Endothelial cell (in vitro differentiated cells): ENCODE results near the gene RPS3. TPM values are rescaled to one million over a fixed set of nuclear protein-coding genes. Genes with fewer than 3 reads are reported as not detected.

ENCODE experiments used
- DNase-seq: peaks from one replicate; pipeline ENCODE4 v3.0.0; 2021; ENCODE audit warnings: low spot score
- H3K27ac Mint-ChIP-seq: one replicate; pipeline ENCODE4 v1.8.0; 2021; ENCODE audit warnings: mixed read lengths, inconsistent platforms; ENCODE audit not compliant: unreplicated experiment
- H3K27me3 Mint-ChIP-seq: one replicate; pipeline ENCODE4 v1.8.0; 2021; ENCODE audit warnings: mild to moderate bottlenecking, moderate library complexity, mixed read lengths, inconsistent platforms; ENCODE audit not compliant: unreplicated experiment
- H3K36me3 Mint-ChIP-seq: one replicate; pipeline ENCODE4 v1.8.0; 2021; ENCODE audit warnings: mild to moderate bottlenecking, low read depth, mixed read lengths, inconsistent platforms; ENCODE audit not compliant: unreplicated experiment
- H3K4me1 Mint-ChIP-seq: one replicate; pipeline ENCODE4 v1.8.0; 2021; ENCODE audit warnings: mild to moderate bottlenecking, mixed read lengths, inconsistent platforms; ENCODE audit not compliant: unreplicated experiment
- H3K4me3 Mint-ChIP-seq: one replicate; pipeline ENCODE4 v1.8.0; 2021; ENCODE audit warnings: mild to moderate bottlenecking, mixed read lengths, inconsistent platforms; ENCODE audit not compliant: unreplicated experiment
- H3K9me3 Mint-ChIP-seq: one replicate; pipeline ENCODE4 v1.8.0; 2021; ENCODE audit warnings: mixed read lengths, inconsistent platforms; ENCODE audit not compliant: unreplicated experiment
- CTCF ChIP-seq: fragments of 200-600 bp; sonication (generic); IDR thresholded peaks from one replicate; pipeline ENCODE4 v1.5.0; 2021; ENCODE audit warnings: antibody characterized with exemption; ENCODE audit not compliant: unreplicated experiment
- total RNA-seq: library from RNA; stranded (reverse); fragmentation: NEBNext Ultra II Directional; extraction: Animal tissue kit (Norgen Biotek cat#: 25700); gene quantifications from one replicate; pipeline ENCODE4 v1.2.1, GENCODE V29; 2021; ENCODE audit not compliant: unreplicated experiment

Gene RPS3
- total RNA-seq, 1 donor from 2014 or later, result 3,784 TPM

GRCh38 chr11:75434051-75434450, 34.7 kb downstream of the RPS3 start:
- peaks cover 70% of the 10 kb centered on the region for H3K36me3 Mint-ChIP-seq
- no peak for DNase-seq
- H3K27me3 Mint-ChIP-seq, result peaks cover 60% of the 10 kb centered on the region
- peaks cover 45% of the 10 kb centered on the region for H3K4me1 Mint-ChIP-seq
- no peak for TF ChIP-seq CTCF
- no peak overlapping the region for H3K27ac Mint-ChIP-seq
- H3K9me3 Mint-ChIP-seq, result no peaks in the 10 kb centered on the region
- no peak overlapping the region for H3K4me3 Mint-ChIP-seq

- no peaks in the 10 kb centered on the region for H3K9me3 Mint-ChIP-seq
- no peak for DNase-seq
- H3K4me1 Mint-ChIP-seq, result peaks cover 46% of the 10 kb centered on the region
- peak overlapping the region; percentile 62 for H3K4me3 Mint-ChIP-seq
- peak overlapping the region; percentile 67 for H3K27ac Mint-ChIP-seq
- H3K36me3 Mint-ChIP-seq, result peaks cover 70% of the 10 kb centered on the region
- peaks cover 60% of the 10 kb centered on the region for H3K27me3 Mint-ChIP-seq
- TF ChIP-seq CTCF, result no peak
Measured at GRCh38 chr11:75434886-75435570, 35.7 kb downstream of the RPS3 start.

GRCh38 chr11:75435571-75435925, 36.2 kb downstream of the RPS3 start:
- Mint-ChIP-seq H3K9me3 (no peaks in the 10 kb centered on the region), H3K4me1 (peaks cover 50% of the 10 kb centered on the region), H3K27ac (no peak overlapping the region), H3K36me3 (peaks cover 72% of the 10 kb centered on the region), H3K4me3 (peak overlapping the region; percentile 15), H3K27me3 (peaks cover 62% of the 10 kb centered on the region)
- no peak for TF ChIP-seq CTCF
- no peak for DNase-seq

- DNase-seq, result no peak
- Mint-ChIP-seq H3K27ac (no peak overlapping the region), H3K4me1 (peaks cover 42% of the 10 kb centered on the region), H3K4me3 (peak overlapping the region; percentile 63), H3K27me3 (peaks cover 51% of the 10 kb centered on the region), H3K9me3 (no peaks in the 10 kb centered on the region), H3K36me3 (peaks cover 67% of the 10 kb centered on the region)
- TF ChIP-seq CTCF, result no peak
Measured at GRCh38 chr11:75436806-75437205, 37.5 kb downstream of the RPS3 start.

GRCh38 chr11:75437966-75438659, 38.8 kb downstream of the RPS3 start:
- no peaks in the 10 kb centered on the region for H3K9me3 Mint-ChIP-seq
- H3K4me1 Mint-ChIP-seq, result peaks cover 33% of the 10 kb centered on the region
- TF ChIP-seq CTCF, result no peak

More at GRCh38 chr11:75437966-75438659, 38.8 kb downstream of the RPS3 start:
- no peak for DNase-seq
- peak overlapping the region; percentile 86 for H3K4me3 Mint-ChIP-seq
- peaks cover 42% of the 10 kb centered on the region for H3K27me3 Mint-ChIP-seq
- H3K36me3 Mint-ChIP-seq, result peaks cover 68% of the 10 kb centered on the region
- H3K27ac Mint-ChIP-seq, result peak overlapping the region; percentile 80
